Muscle of arm (tissue), 12 donors: Measurements from ENCODE around the gene SLC25A6. TPM values are rescaled to one million over a fixed set of nuclear protein-coding genes. Genes with fewer than 3 reads are reported as not detected.
"Not testable (repeated sequence)": the region's sequence is repeated elsewhere in the genome, so short reads cannot be mapped to it uniquely, and the experiment has no call there.

ENCODE experiments used
- DNase-seq: peaks from one replicate; pipeline ENCODE4 v3.0.0-alpha.2; 2013
- polyA plus RNA-seq, 12 donors: library from polyadenylated mRNA; unstranded; fragments of 120-200 nt; gene quantifications; one replicate each; pipeline ENCODE4 v1.2.1, GENCODE V29; 2013; ENCODE audit not compliant: insufficient read length in 12 of 12

SLC25A6 gene
- polyA plus RNA-seq, 12 donors, result 328 to 483 (median 427) TPM; not detected in 1

- DNase-seq, result no peak
Measured at GRCh38 chrX:1358793-1359476, 33.0 kb downstream of the SLC25A6 start.

GRCh38 chrX:1357993-1358392 is 33.9 kb downstream of the SLC25A6 start:
- no peak for DNase-seq

DNA sequence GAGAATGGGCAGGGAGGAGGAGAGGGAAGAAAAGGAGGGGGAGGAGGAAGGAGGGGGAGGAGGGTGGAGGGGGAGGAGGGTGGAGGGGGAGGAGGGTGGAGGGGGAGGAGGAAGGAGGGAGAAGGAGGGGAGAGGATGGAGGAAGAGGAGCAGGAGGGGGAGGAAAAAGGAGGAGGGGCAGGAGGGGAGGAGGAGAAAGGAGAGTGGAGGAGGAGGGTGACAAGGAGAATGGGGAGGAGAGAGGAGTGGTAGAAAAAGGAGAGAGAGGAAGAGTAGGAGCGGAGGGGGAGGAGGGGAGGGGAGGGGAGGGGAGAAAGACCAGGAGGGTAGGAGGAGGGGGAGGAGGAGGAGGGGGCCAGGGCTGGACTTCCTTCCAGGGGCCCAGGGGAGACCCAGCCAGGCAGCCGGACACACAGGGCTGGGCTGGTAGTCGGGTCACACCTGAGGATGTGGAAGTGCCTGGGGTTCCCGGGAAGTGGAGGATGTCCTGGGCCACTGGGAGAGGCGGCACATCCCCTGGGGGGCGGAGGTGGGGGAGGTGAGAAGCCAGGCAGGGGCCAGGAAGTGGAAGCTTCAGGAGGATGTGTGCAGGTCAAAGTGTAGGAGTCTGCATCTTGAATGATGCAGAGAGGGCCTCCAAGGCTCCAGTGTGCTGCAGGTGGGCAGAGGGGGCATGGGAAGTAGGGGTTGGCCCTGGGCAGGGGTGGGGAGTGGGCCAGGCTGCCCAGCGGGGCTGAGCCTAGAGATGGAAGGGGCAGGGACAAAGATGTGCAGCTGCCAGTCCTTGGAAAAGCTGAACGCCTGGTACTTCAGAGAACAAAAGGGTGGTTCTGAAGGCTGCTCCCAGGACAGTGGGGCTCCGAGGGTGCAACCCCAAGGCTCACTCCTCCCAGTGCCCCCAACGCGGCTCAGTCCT is 36.5 kb downstream of the SLC25A6 start:
- no peak for DNase-seq

DNA sequence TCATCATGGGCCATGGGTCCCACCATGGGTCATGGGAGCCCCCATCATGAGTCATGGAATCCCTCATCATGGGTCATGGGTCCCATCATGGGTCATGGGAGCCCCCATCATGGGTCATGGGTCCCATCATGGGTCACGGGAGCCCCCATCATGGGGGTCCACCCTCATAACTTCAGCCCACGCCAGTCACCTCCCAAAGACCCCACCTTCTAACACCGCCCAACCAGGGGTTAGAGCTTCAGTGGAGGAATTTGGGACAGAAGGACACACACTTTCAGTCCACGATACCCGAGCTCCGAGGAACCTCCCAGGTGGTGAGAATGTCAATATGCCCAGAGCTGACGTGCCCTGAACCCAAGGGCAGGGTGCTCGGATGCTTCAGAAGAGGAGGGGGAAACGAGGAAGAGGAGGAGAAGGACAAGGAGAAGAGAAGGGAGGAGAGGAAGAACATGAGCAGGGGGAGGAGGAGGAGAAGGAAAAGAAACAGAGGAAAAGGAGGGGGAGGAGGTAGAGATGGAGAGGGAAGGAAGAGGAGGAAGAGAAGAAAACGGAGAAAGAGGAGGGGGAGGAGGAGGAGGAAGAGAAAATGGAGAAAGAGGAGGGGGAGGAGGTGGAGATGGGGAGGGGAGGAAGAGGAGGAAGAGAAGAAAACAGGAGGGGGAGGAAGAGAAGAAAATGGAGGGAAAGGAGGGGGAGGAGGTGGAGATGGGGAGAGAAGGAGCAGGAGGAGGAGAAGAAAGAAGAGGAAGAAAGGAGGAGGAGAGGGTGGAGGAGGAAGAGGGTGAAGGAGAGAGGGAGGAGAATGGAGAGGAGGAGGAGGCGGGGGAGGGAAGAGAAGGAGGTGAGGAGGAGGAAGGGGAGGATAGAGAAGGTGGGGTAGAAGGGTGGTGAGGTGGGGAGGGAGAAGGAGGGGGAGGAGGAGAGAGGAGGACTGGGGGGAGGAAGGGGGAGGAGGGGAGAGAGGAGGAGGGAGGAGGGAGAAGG is 37.6 kb downstream of the SLC25A6 start:
- DNase-seq, result no peak

GRCh38 chrX:1351981-1352714 is 39.8 kb downstream of the SLC25A6 start:
- no peak for DNase-seq

- not testable (repeated sequence) for DNase-seq
Measured at GRCh38 chrX:1349606-1350005, 42.3 kb downstream of the SLC25A6 start.

- no peak for DNase-seq
Measured at GRCh38 chrX:1341545-1342184, 50.2 kb downstream of the SLC25A6 start.

DNA sequence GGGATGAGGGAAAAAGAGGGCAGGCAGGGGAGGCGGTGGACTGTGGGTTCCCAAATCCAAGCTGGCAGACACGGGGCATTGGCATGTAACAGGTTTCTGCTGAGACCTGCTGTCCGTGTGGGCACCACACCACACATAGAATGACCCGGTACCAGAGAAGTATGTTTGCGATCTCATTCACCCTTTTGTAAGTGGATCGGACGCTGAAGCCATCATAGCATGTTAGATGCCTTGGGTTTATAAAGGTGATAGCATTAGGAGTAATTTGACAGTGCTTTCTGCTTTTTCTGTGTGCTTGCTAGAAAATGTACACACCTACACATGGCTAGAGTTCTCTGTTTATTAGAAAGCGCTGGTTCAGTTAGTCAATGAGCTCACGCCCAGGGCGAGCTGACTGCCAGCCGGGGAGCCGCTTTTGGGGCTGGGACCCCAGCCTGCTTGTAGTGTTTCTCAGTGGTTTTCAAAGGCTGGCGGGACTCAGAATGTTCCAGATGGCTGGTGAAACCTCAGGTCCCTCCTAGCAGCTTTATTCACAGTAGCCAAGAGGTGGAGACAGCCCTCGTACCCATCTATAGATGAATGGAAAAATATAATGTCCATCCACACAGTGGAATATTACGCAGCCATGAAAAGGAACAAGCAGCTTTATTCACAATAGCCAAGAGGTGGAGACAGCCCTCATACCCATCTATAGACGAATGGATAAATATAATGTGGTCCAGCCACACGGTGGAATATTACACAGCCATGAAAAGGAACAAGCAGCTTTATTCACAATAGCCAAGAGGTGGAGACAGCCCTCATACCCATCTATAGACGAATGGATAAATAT is 54.7 kb downstream of the SLC25A6 start:
- DNase-seq, result no peak

- no peak for DNase-seq
Measured at GRCh38 chrX:1336331-1336943, 55.5 kb downstream of the SLC25A6 start, which contains the start of gene IL3RA. Gene IL3RA, plus strand, starts transcription at chrX:1336785. Its CDS starts 4,981 bp downstream, at chrX:1341766.

Other genes starting within 250 kb of the SLC25A6 start
- under 1 TPM in 1 of 12 donors, not detected in 11; 0.14 TPM for gene CRLF2, start 179.5 kb downstream of the SLC25A6 start, polyA plus RNA-seq
- gene CSF2RA, start 123.3 kb downstream of the SLC25A6 start, polyA plus RNA-seq, result 10 to 100 TPM in 1 of 12 donors, 1 to 10 TPM in 9, not detected in 2; 2.0 to 10.4 (median 4.0) TPM
- 10 to 100 TPM in 10 of 12 donors, 1 to 10 TPM in 1, not detected in 1; 6.4 to 24.9 (median 15.4) TPM for gene IL3RA, start 55.3 kb downstream of the SLC25A6 start, polyA plus RNA-seq
- 10 to 100 TPM in 11 of 12 donors, not detected in 1; 15.5 to 27.7 (median 20.0) TPM for gene ASMTL, start 60.8 kb upstream of the SLC25A6 start, polyA plus RNA-seq
- gene P2RY8, start 145.1 kb upstream of the SLC25A6 start, polyA plus RNA-seq, result 1 to 10 TPM in 3 of 12 donors, under 1 TPM in 7, not detected in 2; 0.31 to 2.5 (median 0.92) TPM
- gene AKAP17A, start 199.5 kb upstream of the SLC25A6 start, polyA plus RNA-seq, result 10 to 100 TPM in 11 of 12 donors, not detected in 1; 22.7 to 43.9 (median 25.9) TPM
- under 1 TPM in 4 of 12 donors, not detected in 8; 0.14 to 0.45 (median 0.33) TPM for gene ASMT, start 222.9 kb upstream of the SLC25A6 start, polyA plus RNA-seq